Urothelium cell line (cell line): ENCODE results near the gene KIF6.
A peak's percentile ranks its signal among the peaks of the same experiment; 100 is the strongest.

ENCODE experiments used
- DNase-seq: peaks from one replicate; pipeline ENCODE4 v3.0.0; 2011; ENCODE audit warnings: low spot score, mixed read lengths
- FAIRE-seq: peaks from 2 replicates; lab custom pipeline; 2011; peaks lifted over from hg19 to GRCh38; lab: Jason Lieb, UNC

The KIF6 gene

GRCh38 chr6:39396854-39397253 lies 328.4 kb downstream of the KIF6 start:
- FAIRE-seq (no peak), DNase-seq (no peak)

DNA sequence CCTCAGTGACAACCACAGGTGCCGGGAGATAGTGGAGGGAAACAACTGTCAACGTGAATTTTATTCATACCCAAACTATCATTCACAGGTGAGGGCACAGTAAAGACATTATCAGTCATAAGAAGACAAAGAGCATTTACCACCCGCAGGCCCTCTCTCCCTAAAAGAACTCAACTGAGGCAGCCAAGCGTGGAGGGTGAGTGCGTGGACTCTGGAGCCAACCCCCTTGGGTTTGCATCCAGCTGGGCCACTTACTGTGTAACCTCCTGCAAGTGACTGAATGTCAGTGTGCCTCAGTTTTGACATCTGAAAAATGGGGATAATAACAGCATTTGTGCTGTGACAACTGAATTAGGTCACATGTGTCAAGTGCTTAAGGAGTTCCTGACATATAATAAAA lies 332.1 kb downstream of the KIF6 start:
- DNase-seq: no peak
- no peak for FAIRE-seq

DNA sequence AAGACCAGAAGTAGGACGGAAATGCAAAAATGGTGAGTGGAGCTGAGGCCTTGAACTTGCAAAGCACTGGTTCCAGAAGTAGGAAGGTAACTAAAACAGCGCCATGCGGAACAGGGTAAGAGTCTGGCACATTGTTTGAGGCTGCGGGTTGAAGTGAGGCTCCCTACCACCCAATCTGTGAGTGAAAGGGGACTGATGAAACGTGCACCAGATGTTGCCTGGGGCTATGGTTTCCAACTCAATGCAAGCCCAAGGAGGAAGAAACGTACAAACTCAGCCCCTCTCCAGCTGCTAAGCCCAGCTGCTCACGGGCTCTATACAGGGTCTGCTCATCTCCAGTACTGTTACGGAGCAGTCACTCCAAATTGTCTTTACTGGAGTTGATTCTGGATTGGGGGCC lies 334.0 kb downstream of the KIF6 start:
- FAIRE-seq (no peak), DNase-seq (no peak)

- no peak for FAIRE-seq
- DNase-seq: no peak
Measured at GRCh38 chr6:39389484-39389767, 335.8 kb downstream of the KIF6 start.

DNA sequence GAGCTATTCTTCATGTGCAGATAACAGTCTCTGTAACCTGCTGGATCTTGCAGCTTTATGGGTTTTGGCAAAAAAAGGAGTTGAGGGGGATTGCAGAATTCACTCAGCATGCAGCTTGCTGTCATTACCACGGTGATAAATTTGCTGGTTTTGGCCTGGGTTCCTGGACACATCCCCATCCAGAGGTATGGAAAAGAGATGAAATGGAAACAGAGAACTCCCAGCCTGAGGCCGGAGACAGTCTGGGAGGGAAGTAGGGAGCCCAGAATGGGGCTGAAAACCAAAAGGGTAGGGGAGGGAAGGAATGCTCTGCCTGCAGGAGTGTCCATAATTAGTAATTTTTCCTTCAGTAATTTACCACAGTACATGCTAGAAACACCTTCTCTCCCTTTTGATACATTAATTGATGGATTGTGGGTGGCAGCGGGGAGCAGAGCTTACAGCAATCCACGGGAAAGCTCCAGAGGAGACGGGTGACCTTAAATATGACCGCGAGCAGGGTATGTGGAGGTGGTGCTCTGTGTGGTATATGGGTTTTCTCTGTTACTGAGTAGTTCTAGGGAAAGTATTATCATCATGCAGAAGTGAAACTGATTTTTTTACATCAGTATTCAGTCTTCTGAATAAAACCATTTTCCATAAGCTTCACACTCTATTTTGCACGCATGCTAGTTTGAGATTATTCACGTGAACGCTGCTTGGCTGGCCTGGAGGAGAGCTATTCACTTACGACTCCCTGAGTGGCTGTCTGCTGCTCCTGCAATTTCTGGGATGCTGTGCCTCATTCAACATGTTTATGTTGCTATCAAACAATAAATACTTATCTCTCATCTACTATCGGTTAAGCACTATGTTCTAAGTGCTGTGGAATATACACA lies 336.4 kb downstream of the KIF6 start:
- FAIRE-seq: no peak
- no peak for DNase-seq

- FAIRE-seq (no peak), DNase-seq (no peak)
Measured at GRCh38 chr6:39387785-39388184, 337.4 kb downstream of the KIF6 start.

DNA sequence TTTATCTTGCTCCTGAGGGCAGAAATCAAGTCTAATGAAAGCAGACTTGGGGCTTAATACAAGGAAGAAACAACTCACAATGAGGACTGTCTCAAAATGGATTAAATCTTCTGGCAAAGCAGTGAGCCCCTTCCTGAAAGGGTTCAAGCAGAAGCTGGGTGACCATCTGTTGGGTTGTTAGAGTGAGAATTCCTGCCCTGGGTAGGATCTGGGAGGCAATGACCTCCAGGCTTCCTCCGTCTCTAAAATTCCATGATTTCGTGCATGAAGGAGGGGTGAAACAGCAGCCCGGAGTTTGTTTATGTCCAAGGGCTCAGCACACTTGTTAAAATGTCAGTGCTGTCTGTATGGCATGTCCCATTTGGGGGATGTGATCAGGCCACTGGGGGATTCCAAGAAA lies 338.7 kb downstream of the KIF6 start:
- no peak for FAIRE-seq
- no peak for DNase-seq

- FAIRE-seq (no peak), DNase-seq (no peak)
Measured at GRCh38 chr6:39381550-39382140, 343.6 kb downstream of the KIF6 start.

DNA sequence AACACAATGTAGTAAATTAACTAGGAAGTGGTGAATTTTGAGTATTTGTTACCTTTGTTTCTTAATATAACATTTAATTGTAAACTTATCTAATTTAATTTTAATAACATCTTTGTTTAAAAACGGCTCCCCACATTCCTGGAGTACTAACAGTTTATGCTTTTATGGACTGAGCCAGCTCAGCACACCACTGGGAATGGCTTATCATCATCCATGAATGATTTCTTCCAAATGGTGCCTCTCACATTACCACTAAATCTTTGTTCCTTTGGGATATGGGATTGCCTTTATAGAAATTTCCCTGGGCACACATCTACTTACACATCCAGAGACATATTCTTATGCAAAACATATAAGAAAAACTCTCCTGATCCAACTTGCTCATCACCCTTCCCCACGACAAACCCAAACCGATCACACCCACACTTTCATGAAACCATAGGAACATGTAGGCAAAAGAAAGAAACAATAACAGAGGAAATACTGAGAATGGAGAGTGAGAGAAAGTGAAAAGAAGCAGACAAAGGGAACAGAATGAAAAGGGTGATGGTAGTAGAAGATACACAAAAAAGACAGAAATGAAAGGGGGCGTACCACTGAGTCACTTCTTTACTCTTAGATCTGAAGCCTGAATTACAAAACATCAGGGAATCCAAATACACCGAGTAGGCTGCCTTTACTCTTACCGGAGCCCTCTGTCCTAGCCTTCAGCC lies 344.2 kb downstream of the KIF6 start:
- FAIRE-seq (no peak), DNase-seq (no peak)

- DNase-seq: no peak
- FAIRE-seq: no peak
Measured at GRCh38 chr6:39378960-39379425, 346.2 kb downstream of the KIF6 start.

DNA sequence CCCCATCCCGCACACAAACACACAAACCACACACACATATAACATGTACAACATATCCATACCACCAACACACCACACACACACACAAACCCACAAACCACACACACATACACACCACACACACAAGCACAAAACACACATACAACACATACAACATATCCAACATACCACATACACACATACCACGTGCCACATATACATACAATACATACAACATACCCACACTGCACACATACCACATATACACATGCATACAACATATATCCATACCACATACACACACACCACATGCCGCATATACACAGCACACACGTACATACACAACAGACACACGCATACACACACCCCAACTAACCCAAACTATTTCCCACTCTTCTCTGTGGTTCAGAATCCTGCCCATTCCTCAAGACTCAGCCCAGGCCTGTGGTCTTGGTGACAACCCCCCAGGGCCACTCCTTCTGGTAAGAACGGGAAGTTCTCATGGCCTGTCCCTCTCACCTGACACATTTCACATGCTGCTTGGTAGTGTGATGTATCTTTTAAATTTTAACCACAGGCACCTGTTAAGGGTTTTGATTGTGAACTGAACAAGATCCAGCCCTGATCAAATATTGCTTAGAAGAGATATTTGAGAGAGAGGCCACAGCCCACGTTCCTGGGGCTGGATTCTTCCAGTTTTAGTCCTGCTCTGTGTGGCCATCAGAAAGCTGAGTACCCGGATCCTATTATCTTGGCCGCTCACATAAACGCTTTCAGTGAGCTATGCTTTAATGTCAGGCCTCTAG lies 346.8 kb downstream of the KIF6 start:
- FAIRE-seq: peak; percentile 97
- DNase-seq: no peak

DNA sequence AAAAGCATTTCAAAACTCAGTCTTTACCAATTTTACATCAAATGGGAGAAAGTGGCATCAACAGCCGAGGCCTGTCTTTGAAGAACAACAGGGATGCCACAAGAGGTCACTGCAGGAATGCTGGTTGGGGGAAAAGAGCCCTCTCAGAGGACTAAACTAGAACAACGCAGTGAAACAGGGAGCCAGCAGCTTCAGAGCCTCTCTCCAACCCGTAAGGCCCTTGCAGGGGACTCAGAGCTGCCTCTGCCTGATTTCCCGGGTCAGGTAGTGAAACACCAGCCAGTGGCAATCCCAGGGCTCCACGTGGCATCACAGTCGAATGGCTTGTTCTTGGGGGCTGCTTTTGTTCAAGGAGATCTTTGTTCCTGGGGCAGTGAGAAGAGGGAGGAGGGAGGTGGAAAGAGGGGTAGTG lies 347.7 kb downstream of the KIF6 start:
- FAIRE-seq: no peak

DNA sequence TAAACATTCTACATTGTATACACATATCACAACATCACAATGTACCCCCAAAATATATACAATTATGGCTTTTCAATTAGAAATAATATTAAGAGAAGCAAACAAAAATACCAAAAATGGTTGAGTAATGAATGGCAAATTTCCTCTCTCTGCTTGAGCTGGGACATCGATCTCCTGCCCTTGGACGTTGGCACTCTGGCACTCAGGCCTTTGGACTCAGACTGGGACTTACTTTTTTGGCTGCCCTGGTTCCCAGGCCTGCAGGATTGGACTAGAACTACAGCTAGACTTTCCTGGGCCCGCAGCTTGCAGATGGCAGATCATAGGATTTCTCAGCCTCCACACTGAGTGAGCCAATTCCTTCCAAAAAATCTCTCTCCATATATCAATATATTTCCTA lies 349.8 kb downstream of the KIF6 start:
- FAIRE-seq (no peak), DNase-seq (no peak)

More for the DNA sequence above, 347.7 kb downstream of the KIF6 start:
- peak; percentile 76 for DNase-seq

DNA sequence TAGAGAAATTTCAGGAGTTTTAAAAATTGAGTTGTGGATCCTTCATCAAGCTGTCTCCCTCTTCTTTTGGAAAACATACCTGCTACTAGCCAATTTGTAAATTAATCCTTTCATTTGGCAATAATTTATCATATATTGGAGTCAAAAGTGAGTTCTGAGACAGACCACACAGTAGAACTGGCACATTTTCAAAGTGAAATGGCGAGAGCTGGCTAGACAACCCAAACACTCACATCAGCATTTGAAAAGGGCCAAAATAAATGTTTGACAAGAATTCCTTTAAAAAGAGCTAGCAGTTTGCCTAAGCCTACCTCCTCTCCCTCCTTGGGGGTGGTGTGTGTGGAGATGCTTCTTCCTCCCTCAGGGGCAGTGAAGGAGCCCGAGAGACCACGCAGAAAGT lies 354.8 kb downstream of the KIF6 start:
- no peak for FAIRE-seq
- no peak for DNase-seq

DNA sequence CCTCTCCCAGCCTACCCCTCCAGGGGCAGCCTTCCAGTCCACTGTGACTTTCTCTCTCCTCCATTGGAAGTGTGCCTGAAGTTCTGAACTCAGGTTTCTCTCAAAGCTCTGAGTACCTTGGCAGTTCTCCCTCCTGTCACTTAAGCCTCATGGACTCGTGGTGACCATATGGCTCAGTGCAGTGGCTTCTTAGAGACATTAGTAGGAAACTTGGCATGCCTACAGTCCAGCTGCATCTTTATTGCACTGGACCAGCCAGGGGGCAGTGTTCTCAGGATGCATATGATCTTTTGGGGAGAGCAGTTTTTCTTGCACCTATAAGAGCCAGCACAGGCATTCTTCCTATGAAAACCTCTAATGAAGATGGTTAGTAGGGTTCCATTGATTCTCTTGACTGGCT lies 355.2 kb downstream of the KIF6 start:
- no peak for FAIRE-seq
- DNase-seq: no peak

DNA sequence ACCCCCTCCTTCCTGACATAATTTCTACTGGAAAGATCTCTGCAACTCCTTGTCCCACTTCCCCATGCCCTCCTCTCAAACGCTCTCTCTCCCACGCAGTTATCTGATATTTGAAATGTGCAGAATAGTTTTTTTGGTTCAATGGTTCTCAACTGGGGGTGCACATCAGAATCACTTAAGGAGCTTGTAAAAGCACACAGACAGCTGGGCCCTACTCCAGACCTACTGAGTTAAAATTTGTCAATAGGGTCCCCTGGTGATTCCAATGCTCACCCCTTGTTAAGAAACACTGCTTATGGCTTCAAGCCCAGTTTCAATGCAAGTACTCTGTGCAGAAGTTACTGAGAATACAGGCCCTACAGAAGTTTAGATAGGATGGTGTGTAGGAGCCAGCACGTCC lies 357.5 kb downstream of the KIF6 start:
- DNase-seq: no peak
- no peak for FAIRE-seq

DNA sequence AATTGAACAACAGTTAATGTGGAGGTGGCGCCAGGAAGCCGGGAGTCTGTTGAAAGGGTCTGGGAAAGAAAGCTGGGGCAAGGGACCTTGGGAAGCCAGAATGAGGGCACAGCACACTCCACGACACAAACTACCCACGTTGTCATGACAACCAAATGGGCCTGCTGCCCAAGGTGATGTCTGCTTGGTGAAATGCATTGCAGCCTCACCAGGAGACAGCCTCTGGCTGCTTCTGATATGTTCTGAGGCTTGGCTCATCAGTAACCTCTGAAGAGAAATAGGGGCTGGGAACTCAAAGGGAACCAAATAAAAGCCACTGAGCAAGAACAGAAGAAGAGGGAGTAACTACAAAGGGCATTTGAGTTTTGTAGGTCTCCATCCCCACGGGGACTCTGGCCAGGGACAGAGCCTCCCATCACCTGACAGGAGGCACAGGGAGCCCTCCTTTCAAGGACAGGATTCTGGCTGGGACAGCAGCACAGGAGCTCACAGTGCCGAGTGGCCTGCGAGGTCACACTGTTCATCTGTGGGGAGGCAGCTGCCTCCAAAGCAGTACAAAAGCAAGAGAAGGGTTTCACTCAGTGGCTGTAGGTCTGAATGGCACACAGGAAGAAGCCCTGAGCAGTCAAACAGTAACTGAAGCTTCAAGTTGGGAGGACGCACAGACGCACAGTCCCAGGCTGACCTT lies 358.1 kb downstream of the KIF6 start:
- FAIRE-seq: no peak

GRCh38 chr6:39365281-39366074 lies 359.7 kb downstream of the KIF6 start:
- DNase-seq (peak; percentile 67), FAIRE-seq (peak; percentile 17)

More for the DNA sequence above, 358.1 kb downstream of the KIF6 start:
- no peak for DNase-seq

- FAIRE-seq (no peak), DNase-seq (no peak)
Measured at GRCh38 chr6:39363280-39363679, 361.9 kb downstream of the KIF6 start.

GRCh38 chr6:39362487-39362865 lies 362.7 kb downstream of the KIF6 start:
- DNase-seq (peak; percentile 33), FAIRE-seq (no peak)
